Measurements from ENCODE around the gene RIPPLY1. TPM values are rescaled to one million over a fixed set of nuclear protein-coding genes. Genes with fewer than 3 reads are reported as not detected.
A peak's percentile ranks its signal among the peaks of the same experiment; 100 is the strongest.

Gene RIPPLY1
- total RNA-seq, 1 donor = not detected

- H3K4me3 ChIP-seq (ENCODE audit: low read depth, low read length) = no peak overlapping the region
- peak; percentile 73 for DNase-seq (ENCODE audit: low read depth)
- TF ChIP-seq CTCF (IDR thresholded peaks at IDR 0.05; ENCODE audit: insufficient read depth, low read length) = no peak
Measured at GRCh38 chrX:106897259-106897658, 5.9 kb downstream of the RIPPLY1 start.

GRCh38 chrX:106894978-106895452 is 8.1 kb downstream of the RIPPLY1 start:
- H3K4me3 ChIP-seq (ENCODE audit: low read depth, low read length) = no peak overlapping the region
- no peak for TF ChIP-seq CTCF (IDR thresholded peaks at IDR 0.05; ENCODE audit: insufficient read depth, low read length)
- peak; percentile 71 for DNase-seq (ENCODE audit: low read depth)

GRCh38 chrX:106894392-106894909 is 8.7 kb downstream of the RIPPLY1 start:
- DNase-seq (ENCODE audit: low read depth) = peak; percentile 81
- H3K4me3 ChIP-seq (ENCODE audit: low read depth, low read length) = no peak overlapping the region
- peak; percentile 94 for TF ChIP-seq CTCF (IDR thresholded peaks at IDR 0.05; ENCODE audit: insufficient read depth, low read length)

- H3K4me3 ChIP-seq (ENCODE audit: low read depth, low read length) = no peak overlapping the region
- DNase-seq (ENCODE audit: low read depth) = no peak
- no peak for TF ChIP-seq CTCF (IDR thresholded peaks at IDR 0.05; ENCODE audit: insufficient read depth, low read length)
Measured at GRCh38 chrX:106891762-106892460, 11.2 kb downstream of the RIPPLY1 start.

GRCh38 chrX:106889468-106889867 is 13.7 kb downstream of the RIPPLY1 start:
- DNase-seq (ENCODE audit: low read depth) = no peak
- no peak for TF ChIP-seq CTCF (IDR thresholded peaks at IDR 0.05; ENCODE audit: insufficient read depth, low read length)
- H3K4me3 ChIP-seq (ENCODE audit: low read depth, low read length) = no peak overlapping the region

GRCh38 chrX:106875151-106875550 is 28.0 kb downstream of the RIPPLY1 start:
- DNase-seq (ENCODE audit: low read depth) = no peak
- TF ChIP-seq CTCF (IDR thresholded peaks at IDR 0.05; ENCODE audit: insufficient read depth, low read length) = no peak
- no peak overlapping the region for H3K4me3 ChIP-seq (ENCODE audit: low read depth, low read length)

Data from fibroblast of the aortic adventitia (primary cell).